ENCODE data around the gene TBC1D5.

GRCh38 chr3:17372362-17373210, 369.8 kb downstream of the TBC1D5 start:
- no peak for TF ChIP-seq CTCF (IDR thresholded peaks at IDR 0.05)
- no peak for TF ChIP-seq POLR2A (IDR thresholded peaks at IDR 0.05)
- TF ChIP-seq POLR2AphosphoS5 (IDR thresholded peaks at IDR 0.05), result no peak

Measured in breast epithelium (tissue), 3 donors.